H1 (cell line): ENCODE results near the gene CCDC102A. TPM values are rescaled to one million over a fixed set of nuclear protein-coding genes. Genes with fewer than 3 reads are reported as not detected.

ENCODE experiments used
- CTCF ChIA-PET: fragments of 300-600 bp; sonication (Branson Sonifier 250); formaldehyde crosslinking; loops from one replicate; lab custom pipeline; 2021; ENCODE audit not compliant: partially characterized antibody; lab: Charles Lee
- POLR2A ChIA-PET: fragments of 300-600 bp; sonication (Branson Sonifier 250); formaldehyde crosslinking; loops from one replicate; lab custom pipeline; 2021; ENCODE audit warnings: inconsistent platforms; ENCODE audit not compliant: partially characterized antibody; lab: Charles Lee
- DNase-seq, 2 experiments: peaks; one replicate each; pipeline versions ENCODE4 v3.0.0 to v3.0.0-alpha.2; 2010 to 2022; ENCODE audit warnings: low spot score in 2 of 2, low read depth in 1 of 2, mixed read lengths in 1 of 2
- FAIRE-seq: peaks from 2 replicates; lab custom pipeline; 2011; peaks lifted over from hg19 to GRCh38; lab: Jason Lieb, UNC
- H2AFZ ChIP-seq: 2 replicates; pipeline ENCODE4 v1.8.1; 2012; ENCODE audit warnings: low read length, inconsistent platforms
- H2AK5ac ChIP-seq: 2 replicates; pipeline ENCODE4 v1.6.1; 2013; ENCODE audit warnings: low read depth, low read length
- H2BK120ac ChIP-seq: replicated peaks from 2 replicates; pipeline ENCODE3; 2013; ENCODE audit warnings: low read depth, low read length, inconsistent platforms
- H2BK12ac ChIP-seq: 2 replicates; pipeline ENCODE4 v1.6.1; 2013; ENCODE audit warnings: low read depth, low read length
- H2BK15ac ChIP-seq: 2 replicates; pipeline ENCODE4 v1.6.1; 2013; ENCODE audit warnings: low read length
- H2BK20ac ChIP-seq: 2 replicates; pipeline ENCODE4 v1.6.1; 2013; ENCODE audit warnings: low read length
- H2BK5ac ChIP-seq: 2 replicates; pipeline ENCODE4 v1.6.1; 2013; ENCODE audit warnings: low read depth, low read length
- H3K14ac ChIP-seq: 2 replicates; pipeline ENCODE4 v1.6.1; 2013; ENCODE audit warnings: inconsistent platforms; ENCODE audit not compliant: insufficient read length
- H3K18ac ChIP-seq: 2 replicates; pipeline ENCODE4 v1.6.1; 2013; ENCODE audit warnings: low read length; ENCODE audit errors: extremely low read depth
- H3K23ac ChIP-seq: 2 replicates; pipeline ENCODE4 v1.6.1; 2013; ENCODE audit warnings: inconsistent platforms; ENCODE audit not compliant: insufficient read length
- H3K23me2 ChIP-seq: 2 replicates; pipeline ENCODE4 v1.6.1; 2013; ENCODE audit warnings: low read depth, low read length
- H3K27ac ChIP-seq: 2 replicates; pipeline ENCODE4 v1.6.1; 2011; ENCODE audit warnings: low read depth, low read length, inconsistent platforms
- H3K27me3 ChIP-seq, 4 experiments: replicated peaks in 1 of 4; 1 replicate in 1 of 4; 2 replicates in 3 of 4; pipeline versions ENCODE4 v1.6.1 to v1.8.1; 2011 to 2013; ENCODE audit warnings: low read length in 3 of 4, mild to moderate bottlenecking in 3 of 4, inconsistent platforms in 2 of 4, mixed read lengths in 2 of 4, moderate library complexity in 1 of 4; ENCODE audit not compliant: control insufficient read depth in 3 of 4, insufficient read depth in 3 of 4; ENCODE audit errors: extremely low read depth in 1 of 4
- H3K36me3 ChIP-seq, 4 experiments: 2 replicates each; pipeline versions ENCODE4 v1.6.1 to v1.8.1; 2011 to 2013; ENCODE audit warnings: mild to moderate bottlenecking in 4 of 4, low read length in 3 of 4, moderate library complexity in 2 of 4, control low read depth in 1 of 4, inconsistent platforms in 1 of 4; ENCODE audit not compliant: insufficient read depth in 4 of 4, control insufficient read depth in 2 of 4
- H3K4ac ChIP-seq: replicated peaks from 2 replicates; pipeline ENCODE3; 2013; ENCODE audit warnings: low read length, low read depth, mixed read lengths, inconsistent platforms; ENCODE audit not compliant: insufficient read length
- H3K4me1 ChIP-seq, 4 experiments: replicated peaks in 1 of 4; 1 replicate in 1 of 4; 2 replicates in 3 of 4; pipeline versions ENCODE4 v1.6.1 to v1.8.1; 2011 to 2013; ENCODE audit warnings: low read length in 3 of 4, inconsistent platforms in 2 of 4, mixed read lengths in 1 of 4; ENCODE audit not compliant: insufficient read depth in 4 of 4, control insufficient read depth in 3 of 4
- H3K4me2 ChIP-seq, 2 experiments: 2 replicates each; pipeline versions ENCODE4 v1.6.1 to v1.8.1; 2011 to 2013; ENCODE audit warnings: low read depth in 2 of 2, low read length in 2 of 2, control low read depth in 1 of 2, inconsistent platforms in 1 of 2, mild to moderate bottlenecking in 1 of 2; ENCODE audit not compliant: insufficient read depth in 1 of 2
- H3K4me3 ChIP-seq, 4 experiments: fragments of 200-600, 300-600 bp in 1 of 4; sonication (generic), shearing (Covaris generic), sonication (Bioruptor Twin) in 1 of 4; 2 replicates each; pipeline versions ENCODE4 v1.5.1 to v1.8.1; 2011 to 2016; ENCODE audit warnings: low read length in 4 of 4, low read depth in 3 of 4, control low read depth in 2 of 4, inconsistent platforms in 2 of 4, mild to moderate bottlenecking in 2 of 4, mixed read lengths in 1 of 4, moderate library complexity in 1 of 4; ENCODE audit not compliant: insufficient read depth in 2 of 4; ENCODE audit errors: extremely low read depth in 1 of 4
- H3K56ac ChIP-seq: replicated peaks from 2 replicates; pipeline ENCODE3; 2013; ENCODE audit warnings: low read depth, mild to moderate bottlenecking, mixed read lengths, low read length, inconsistent platforms; ENCODE audit not compliant: insufficient read length
- H3K79me1 ChIP-seq: 2 replicates; pipeline ENCODE4 v1.6.1; 2013; ENCODE audit warnings: low read depth, low read length, control low read depth
- H3K79me2 ChIP-seq, 2 experiments: 2 replicates each; pipeline versions ENCODE4 v1.6.1 to v1.8.1; 2012 to 2013; ENCODE audit warnings: low read length in 2 of 2, mild to moderate bottlenecking in 2 of 2, inconsistent platforms in 1 of 2; ENCODE audit not compliant: insufficient read depth in 2 of 2, control insufficient read depth in 1 of 2
- H3K9ac ChIP-seq, 4 experiments: replicated peaks in 1 of 4; 1 replicate in 1 of 4; 2 replicates in 3 of 4; pipeline versions ENCODE4 v1.6.1 to v1.8.1; 2011 to 2013; ENCODE audit warnings: low read depth in 3 of 4, low read length in 3 of 4, control low read depth in 2 of 4, mild to moderate bottlenecking in 2 of 4, moderate library complexity in 2 of 4, inconsistent platforms in 1 of 4; ENCODE audit errors: extremely low read depth in 1 of 4
- H3K9me3 ChIP-seq, 2 experiments: 2 replicates each; pipeline versions ENCODE4 v1.6.1 to v1.8.1; 2012 to 2013; ENCODE audit warnings: mild to moderate bottlenecking in 2 of 2, moderate library complexity in 2 of 2, control low read depth in 1 of 2, inconsistent platforms in 1 of 2, low read depth in 1 of 2, low read length in 1 of 2, mixed read lengths in 1 of 2; ENCODE audit not compliant: insufficient read depth in 2 of 2
- H4K20me1 ChIP-seq, 2 experiments: replicated peaks in 1 of 2; 2 replicates each; pipeline versions ENCODE3 to v1.8.1; 2011 to 2013; ENCODE audit warnings: inconsistent platforms in 2 of 2, low read length in 2 of 2, mild to moderate bottlenecking in 1 of 2; ENCODE audit not compliant: insufficient read depth in 2 of 2, control insufficient read depth in 1 of 2
- H4K5ac ChIP-seq: 2 replicates; pipeline ENCODE4 v1.6.1; 2013; ENCODE audit warnings: low read length, low read depth, mixed read lengths, inconsistent platforms; ENCODE audit not compliant: insufficient read length
- H4K8ac ChIP-seq: 2 replicates; pipeline ENCODE4 v1.8.0; 2013; ENCODE audit warnings: mild to moderate bottlenecking, moderate library complexity, low read length, inconsistent platforms; ENCODE audit not compliant: insufficient read depth; ENCODE audit errors: extremely low read depth
- H4K91ac ChIP-seq: replicated peaks from 2 replicates; pipeline ENCODE3; 2013; ENCODE audit warnings: low read length, mixed read lengths, inconsistent platforms; ENCODE audit not compliant: insufficient read length
- CREB1 ChIP-seq: IDR thresholded peaks from 2 replicates; pipeline ENCODE4 v1.6.1; 2012; ENCODE audit warnings: inconsistent platforms
- EGR1 ChIP-seq: IDR thresholded peaks from 2 replicates; pipeline ENCODE4 v1.6.1; 2011; ENCODE audit warnings: low read depth, low read length, borderline replicate concordance
- HDAC2 ChIP-seq, 2 experiments: fragments of 300-600 bp in 1 of 2; sonication (generic) in 1 of 2; IDR thresholded peaks; 2 replicates each; pipeline ENCODE4 v1.6.1; 2011 to 2012; ENCODE audit warnings: low read depth in 2 of 2, low read length in 2 of 2, mild to moderate bottlenecking in 2 of 2, moderate library complexity in 2 of 2, borderline replicate concordance in 1 of 2, inconsistent platforms in 1 of 2
- HDAC6 ChIP-seq: IDR thresholded peaks from one replicate; pipeline ENCODE4 v1.7.1; 2012; ENCODE audit warnings: low read depth, mild to moderate bottlenecking, inconsistent platforms, low read length, moderate library complexity
- RFX5 ChIP-seq: IDR thresholded peaks from 2 replicates; pipeline ENCODE4 v1.6.1; 2011; ENCODE audit warnings: low read depth, low read length, improper control_type of control experiment, borderline replicate concordance
- SAP30 ChIP-seq: fragments of 300-600 bp; sonication (generic); IDR thresholded peaks from 2 replicates; pipeline ENCODE4 v1.7.1; 2012; ENCODE audit warnings: low read length, moderate library complexity, mild to moderate bottlenecking, inconsistent platforms; ENCODE audit not compliant: insufficient read depth, insufficient replicate concordance
- TBP ChIP-seq: IDR thresholded peaks from 2 replicates; pipeline ENCODE4 v1.6.1; 2011; ENCODE audit warnings: low read depth, low read length, improper control_type of control experiment
- YY1 ChIP-seq: IDR thresholded peaks from 2 replicates; pipeline ENCODE4 v1.6.1; 2011; ENCODE audit warnings: low read depth, mild to moderate bottlenecking, low read length
- WGBS, 2 experiments: shearing (Covaris generic) in 1 of 2; methylation state at CpG; one replicate each; pipeline versions ENCODE4 v1.1.6 to v1.1.7; 2013 to 2015; ENCODE audit warnings: low lambda C conversion rate in 2 of 2, mixed read lengths in 2 of 2, inconsistent platforms in 1 of 2, low coverage in 1 of 2, missing lambda C conversion rate in 1 of 2; ENCODE audit not compliant: insufficient replicate concordance in 2 of 2, insufficient coverage in 1 of 2, insufficient read length in 1 of 2; ENCODE audit errors: extremely low coverage in 1 of 2, missing lambda C conversion rate in 1 of 2; 5-methylcytosine and 5-hydroxymethylcytosine counted together
- polyA plus RNA-seq, 7 experiments: library from polyadenylated mRNA; depleted of rRNA in 3 of 7; stranded (reverse) in 5 of 7; unstranded in 2 of 7; fragments of >200 nt in 5 of 7; fragments of 200-250 nt in 2 of 7; gene quantifications; 1 replicate in 5 of 7; 2 replicates in 1 of 7; 4 replicates in 1 of 7; pipeline versions ENCODE4 v1.2.1 to v1.2.3, GENCODE V29; 2011 to 2013; ENCODE audit warnings: missing spikeins in 2 of 7, mixed read lengths in 2 of 7
- total RNA-seq: library from RNA; stranded (reverse); fragmentation: NEBNext Ultra II Directional; extraction: Animal tissue kit (Norgen Biotek cat#: 25700); gene quantifications from 2 replicates; pipeline ENCODE4 v1.2.1, GENCODE V29; 2021
- TF ChIP-seq, protein P1 (sequence below): IDR thresholded peaks from 2 replicates; pipeline ENCODE4 v1.6.1; 2011; ENCODE audit warnings: low read length, improper control_type of control experiment
- TF ChIP-seq, protein P2 (sequence below), 3 experiments: IDR thresholded peaks; 1 replicate in 2 of 3; 2 replicates in 1 of 3; pipeline versions ENCODE4 v1.5.1 to v1.6.1; 2011; ENCODE audit warnings: low read length in 3 of 3, mild to moderate bottlenecking in 3 of 3, inconsistent platforms in 2 of 3, low read depth in 1 of 3, moderate library complexity in 1 of 3; ENCODE audit not compliant: insufficient read depth in 1 of 3; ENCODE audit errors: control extremely low read depth in 1 of 3

The CCDC102A gene
- total and polyA plus RNA-seq, 2 of the 8 experiments (the other 6 are each of a cell fraction or from before 2014, with no cell fraction given), result 4.0 to 7.5 TPM

DNA sequence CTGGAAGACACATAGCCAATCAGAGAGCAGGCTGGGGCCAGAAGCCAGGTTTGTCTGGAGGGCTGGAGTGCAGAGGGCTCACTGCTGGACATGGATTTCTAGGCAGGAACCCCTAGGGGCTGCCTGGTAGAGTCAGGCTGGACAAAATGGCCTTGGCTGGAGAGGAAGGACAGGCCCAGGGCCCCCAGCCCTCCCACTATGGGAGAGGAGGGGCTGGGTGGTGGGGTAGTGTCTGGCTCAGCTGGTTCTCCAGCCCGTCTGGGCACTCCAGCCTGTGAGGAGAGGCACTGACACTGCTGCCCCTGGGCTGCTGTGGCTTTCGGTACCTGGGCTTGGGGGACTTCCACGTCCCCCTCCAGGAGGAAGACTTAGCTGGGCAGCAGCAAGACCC, 28.3 kb downstream of the CCDC102A start:
- WGBS, 2 experiments, result 57% methylated on average over 1 of the region's 3 CpGs; no CpG with 5 or more reads in 1 of the 2 experiments
- Histone ChIP-seq H3K23me2 (peaks cover 2% of the 10 kb centered on the region; the same call in 1 of the 2 replicates), H3K36me3 (no peaks in the 10 kb centered on the region), H2BK15ac (peak overlapping the region; percentile 65; the same call in 1 of the 2 replicates), H3K4me1 (peaks cover 0 to 17% (median 7%) of the 10 kb centered on the region in 4 experiments; a peak in 6 of 7 replicates), H2BK120ac (no peak overlapping the region), H3K4ac (no peak overlapping the region), H3K9ac (no peak overlapping the region; a peak in 1 of 7 replicates), H4K91ac (no peak overlapping the region), H3K79me2 (no peaks in the 10 kb centered on the region), H4K5ac (no peak overlapping the region), H2BK12ac (no peak overlapping the region), H3K79me1 (no peaks in the 10 kb centered on the region; the same call in 1 of the 2 replicates), H4K20me1 (no peaks in the 10 kb centered on the region), H3K27me3 (no peaks in the 10 kb centered on the region), H3K9me3 (no peaks in the 10 kb centered on the region), H3K4me2 (no peak overlapping the region; a peak in 1 of 4 replicates), H3K56ac (no peak overlapping the region), H3K18ac (no peak overlapping the region), H4K8ac (no peak overlapping the region), H2AK5ac (no peak overlapping the region), H2BK20ac (no peak overlapping the region), H3K4me3 (no peak overlapping the region), H3K27ac (no peak overlapping the region), H3K14ac (no peak overlapping the region), H2BK5ac (no peak overlapping the region), H3K23ac (no peak overlapping the region), H2AFZ (no peak overlapping the region)
- CTCF ChIA-PET, result interaction anchor here (0.9 to 8.8 kb wide), 6 partner anchors 10 to 46 kb away, joined by 3 to 89 read pairs (median 4); partner anchors contain the start of gene POLR2C
- DNase-seq (no peak), FAIRE-seq (no peak)
- TF ChIP-seq, protein P1, sequence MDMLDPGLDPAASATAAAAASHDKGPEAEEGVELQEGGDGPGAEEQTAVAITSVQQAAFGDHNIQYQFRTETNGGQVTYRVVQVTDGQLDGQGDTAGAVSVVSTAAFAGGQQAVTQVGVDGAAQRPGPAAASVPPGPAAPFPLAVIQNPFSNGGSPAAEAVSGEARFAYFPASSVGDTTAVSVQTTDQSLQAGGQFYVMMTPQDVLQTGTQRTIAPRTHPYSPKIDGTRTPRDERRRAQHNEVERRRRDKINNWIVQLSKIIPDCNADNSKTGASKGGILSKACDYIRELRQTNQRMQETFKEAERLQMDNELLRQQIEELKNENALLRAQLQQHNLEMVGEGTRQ, result no peak
- TF ChIP-seq RFX5, result no peak
- no peak for TF ChIP-seq YY1
- TF ChIP-seq, protein P2, sequence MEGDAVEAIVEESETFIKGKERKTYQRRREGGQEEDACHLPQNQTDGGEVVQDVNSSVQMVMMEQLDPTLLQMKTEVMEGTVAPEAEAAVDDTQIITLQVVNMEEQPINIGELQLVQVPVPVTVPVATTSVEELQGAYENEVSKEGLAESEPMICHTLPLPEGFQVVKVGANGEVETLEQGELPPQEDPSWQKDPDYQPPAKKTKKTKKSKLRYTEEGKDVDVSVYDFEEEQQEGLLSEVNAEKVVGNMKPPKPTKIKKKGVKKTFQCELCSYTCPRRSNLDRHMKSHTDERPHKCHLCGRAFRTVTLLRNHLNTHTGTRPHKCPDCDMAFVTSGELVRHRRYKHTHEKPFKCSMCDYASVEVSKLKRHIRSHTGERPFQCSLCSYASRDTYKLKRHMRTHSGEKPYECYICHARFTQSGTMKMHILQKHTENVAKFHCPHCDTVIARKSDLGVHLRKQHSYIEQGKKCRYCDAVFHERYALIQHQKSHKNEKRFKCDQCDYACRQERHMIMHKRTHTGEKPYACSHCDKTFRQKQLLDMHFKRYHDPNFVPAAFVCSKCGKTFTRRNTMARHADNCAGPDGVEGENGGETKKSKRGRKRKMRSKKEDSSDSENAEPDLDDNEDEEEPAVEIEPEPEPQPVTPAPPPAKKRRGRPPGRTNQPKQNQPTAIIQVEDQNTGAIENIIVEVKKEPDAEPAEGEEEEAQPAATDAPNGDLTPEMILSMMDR (IDR thresholded peaks at IDR 0.05; ENCODE audit: control extremely low read depth in 1 of 3, insufficient read depth in 1 of 3, low read depth in 1 of 3, low read length in 3 of 3), result no peak
- no peak for TF ChIP-seq EGR1
- TF ChIP-seq CREB1, result no peak
- no peak for TF ChIP-seq HDAC2 (IDR thresholded peaks at IDR 0.05; ENCODE audit: borderline replicate concordance in 1 of 2, low read depth in 2 of 2, low read length in 2 of 2)
- TF ChIP-seq SAP30, result no peak
- no peak for TF ChIP-seq HDAC6
- TF ChIP-seq TBP, result no peak
- POLR2A ChIA-PET, result interaction anchor here (1.0 to 1.9 kb wide), 4 partner anchors 10 to 46 kb away, joined by 3 to 5 read pairs (median 5); partner anchors contain the start of gene POLR2C
